Heart right ventricle (tissue), 16 donors: ENCODE results near the gene AFMID. TPM values are rescaled to one million over a fixed set of nuclear protein-coding genes. Genes with fewer than 3 reads are reported as not detected.

Experiments used
- ATAC-seq, 8 donors: fragments of 200-7000 bp; cut with Tn5 transposase; one replicate each; pipeline ENCODE4 v1.9.1; 2020; ENCODE audit warnings: mild to moderate bottlenecking in 8 of 8, moderate library complexity in 8 of 8, moderate number of reproducible peaks in 1 of 8
- DNase-seq, 2 donors: peaks; one replicate each; pipeline ENCODE4 v3.0.0-alpha.2; 2020
- H3K27ac ChIP-seq, 10 donors: fragments of 200-600 bp; sonication (generic) in 2 of 10; one replicate each; pipeline versions ENCODE4 v1.5.0 to v1.8.0; 2020 to 2022; ENCODE audit warnings: mild to moderate bottlenecking in 3 of 10
- H3K27me3 ChIP-seq, 7 donors: fragments of 200-600 bp; one replicate each; pipeline ENCODE4 v1.8.0; 2021 to 2022; ENCODE audit warnings: mild to moderate bottlenecking in 2 of 7
- H3K36me3 ChIP-seq, 9 donors: fragments of 200-600 bp; sonication (generic) in 1 of 9; one replicate each; pipeline versions ENCODE4 v1.5.0 to v1.8.0; 2020 to 2022; ENCODE audit warnings: mild to moderate bottlenecking in 2 of 9
- H3K4me1 ChIP-seq, 9 donors: fragments of 200-600 bp; sonication (generic) in 1 of 9; one replicate each; pipeline versions ENCODE4 v1.5.0 to v1.8.0; 2020 to 2022; ENCODE audit warnings: mild to moderate bottlenecking in 4 of 9
- H3K4me3 ChIP-seq, 10 donors: fragments of 200-600 bp; sonication (generic) in 2 of 10; one replicate each; pipeline versions ENCODE4 v1.5.0 to v1.8.0; 2020 to 2022; ENCODE audit warnings: mild to moderate bottlenecking in 7 of 10, moderate library complexity in 2 of 10
- H3K9me3 ChIP-seq, 11 donors: fragments of 200-600 bp in 10 of 11; sonication (generic) in 2 of 11; one replicate each; pipeline versions ENCODE4 v1.5.0 to v1.8.0; 2013 to 2022; ENCODE audit warnings: mild to moderate bottlenecking in 2 of 11, control low read depth in 1 of 11, moderate library complexity in 1 of 11
- WGBS, 2 donors: extraction: QIAGEN DNeasy Blood & Tissue Kit; methylation state at CpG; one replicate each; pipeline ENCODE4 v1.1.7; 2013; ENCODE audit warnings: inconsistent platforms in 1 of 2; 5-methylcytosine and 5-hydroxymethylcytosine counted together
- intact Hi-C, 10 donors: fragments of 100-400 bp; cut with DNase I; formaldehyde crosslinking; loops; one replicate each; pipeline versions ENCODE4 v1.11.1 to v1.14.2; 2022
- polyA plus RNA-seq, 2 donors: library from polyadenylated mRNA; stranded (reverse); fragments of 200-250 nt; gene quantifications; one replicate each; pipeline ENCODE4 v1.2.3, GENCODE V29; 2013
- total RNA-seq, 10 donors: library from RNA; stranded (reverse); fragmentation: NEBNext Ultra II Directional in 3 of 10; extraction: Animal tissue kit (Norgen Biotek cat#: 25700) in 3 of 10; gene quantifications; one replicate each; pipeline versions ENCODE4 v1.2.1 to v1.2.4, GENCODE V29; 2021 to 2023
- TF ChIP-seq, protein P1 (sequence below), 9 donors: fragments of 200-600 bp; sonication (generic) in 2 of 9; IDR thresholded peaks; one replicate each; pipeline versions ENCODE4 v1.5.0 to v1.8.0; 2021 to 2022; ENCODE audit warnings: antibody characterized with exemption in 9 of 9, mild to moderate bottlenecking in 5 of 9, moderate library complexity in 1 of 9
- donor health status: Arrhythmogenic right ventricular cardiomyopathy.
- donor health status: ischemic (EF 13 %, LVEDD 7.1; RV severe dilation, severe dysfunction).
- donor health status: healthy with polysubstance abuse.
- donor health status: DM: no; HTN: yes; CAD: no.
- donor health status: DM: no; HTN: no; CAD: no.
- donor health status: ischemic (EF 25% LVEDD 6.9; RV normal size, moderate dysfunction).
- donor health status: ischemic (EF 25% LVEDD 5.7; RV mildly dilated, moderate dysfunction).
- donor health status: healthy.
- donor health status: DM: yes; HTN: yes; CAD: no.
- donor health status: Ischemic cardiomyopathy.
- donor health status: ischemic (EF 35%, LVEDD 5.7; RV mildly dilated, moderate dysfunction).
- donor health status: nonischemic (EF 11% LVEDD 7.7; RV severe dilation, severe dysfunction).
- donor health status: DM: yes; HTN: yes; CAD: no.
- donor health status: PGD.
- donor health status: ischemic (EF 29% LVEDD 5.4; RV normal size, mild dysfunction).
- donor health status: nonischemic (EF 23%, LVEDD 6.1; RV moderate dilation, normal function).

AFMID gene
- total and polyA plus RNA-seq, 12 donors: 13.0 to 42.4 (median 28.2) TPM

DNA sequence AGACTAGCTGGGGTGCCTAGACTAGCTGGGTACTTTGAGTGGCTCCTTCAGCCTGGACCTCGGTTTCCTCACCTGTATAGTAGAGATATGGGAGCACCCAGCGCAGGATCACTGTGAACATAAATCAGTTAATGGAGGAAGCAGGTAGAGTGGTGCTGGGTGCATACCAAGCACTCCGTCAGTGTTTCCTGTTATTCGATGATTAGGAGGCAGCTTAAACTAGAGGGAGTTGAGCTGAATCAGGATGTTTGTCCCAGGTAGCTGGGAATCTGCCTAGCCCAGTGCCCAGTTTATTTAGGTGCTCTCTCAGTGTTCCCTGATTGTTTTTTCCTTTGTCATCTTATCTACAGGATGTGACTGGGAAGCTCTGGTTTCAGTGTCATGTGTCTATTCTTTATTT, 35.9 kb downstream of the AFMID start:
- 71 to 83% methylated on average over 4 of the region's 4 CpGs for WGBS, 2 donors
- Histone ChIP-seq H3K36me3 (peaks cover 0 to 28% (median 0%) of the 10 kb centered on the region in 9 donors), H3K4me1 (peaks cover 0 to 25% (median 9%) of the 10 kb centered on the region in 9 donors), H3K4me3 (no peak overlapping the region), H3K9me3 (no peaks in the 10 kb centered on the region), H3K27me3 (peaks cover 0 to 3% (median 0%) of the 10 kb centered on the region in 7 donors), H3K27ac (peak overlapping the region in 6 of 10 donors; percentile 41 to 64 (median 50))
- intact Hi-C loops: loop anchor here in 1 of 10 donors (2.0 kb wide), 1 partner anchor 26 kb away; no protein-coding TSS in a partner anchor
- TF ChIP-seq, protein P1, sequence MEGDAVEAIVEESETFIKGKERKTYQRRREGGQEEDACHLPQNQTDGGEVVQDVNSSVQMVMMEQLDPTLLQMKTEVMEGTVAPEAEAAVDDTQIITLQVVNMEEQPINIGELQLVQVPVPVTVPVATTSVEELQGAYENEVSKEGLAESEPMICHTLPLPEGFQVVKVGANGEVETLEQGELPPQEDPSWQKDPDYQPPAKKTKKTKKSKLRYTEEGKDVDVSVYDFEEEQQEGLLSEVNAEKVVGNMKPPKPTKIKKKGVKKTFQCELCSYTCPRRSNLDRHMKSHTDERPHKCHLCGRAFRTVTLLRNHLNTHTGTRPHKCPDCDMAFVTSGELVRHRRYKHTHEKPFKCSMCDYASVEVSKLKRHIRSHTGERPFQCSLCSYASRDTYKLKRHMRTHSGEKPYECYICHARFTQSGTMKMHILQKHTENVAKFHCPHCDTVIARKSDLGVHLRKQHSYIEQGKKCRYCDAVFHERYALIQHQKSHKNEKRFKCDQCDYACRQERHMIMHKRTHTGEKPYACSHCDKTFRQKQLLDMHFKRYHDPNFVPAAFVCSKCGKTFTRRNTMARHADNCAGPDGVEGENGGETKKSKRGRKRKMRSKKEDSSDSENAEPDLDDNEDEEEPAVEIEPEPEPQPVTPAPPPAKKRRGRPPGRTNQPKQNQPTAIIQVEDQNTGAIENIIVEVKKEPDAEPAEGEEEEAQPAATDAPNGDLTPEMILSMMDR (IDR thresholded peaks at IDR 0.05): no peak
- peak in 5 of 8 donors; percentile 20 to 59 (median 45) for ATAC-seq
- DNase-seq: no peak

DNA sequence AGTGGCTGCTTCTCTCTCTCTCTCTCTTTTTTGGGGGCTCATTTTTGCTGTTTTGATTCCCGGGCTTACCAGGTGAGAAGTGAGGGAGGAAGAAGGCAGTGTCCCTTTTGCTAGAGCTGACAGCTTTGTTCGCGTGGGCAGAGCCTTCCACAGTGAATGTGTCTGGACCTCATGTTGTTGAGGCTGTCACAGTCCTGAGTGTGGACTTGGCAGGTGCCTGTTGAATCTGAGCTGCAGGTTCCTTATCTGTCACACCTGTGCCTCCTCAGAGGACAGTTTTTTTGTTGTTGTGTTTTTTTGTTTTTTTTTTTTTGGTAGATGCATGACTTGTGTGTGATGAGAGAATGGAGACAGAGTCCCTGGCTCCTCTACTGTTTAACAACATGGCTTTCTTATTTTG, 36.6 kb downstream of the AFMID start:
- Histone ChIP-seq H3K27ac (peak overlapping the region in 4 of 10 donors; percentile 47 to 64 (median 58)), H3K27me3 (peaks cover 0 to 3% (median 0%) of the 10 kb centered on the region in 7 donors), H3K4me1 (peaks cover 0 to 25% (median 9%) of the 10 kb centered on the region in 9 donors), H3K9me3 (no peaks in the 10 kb centered on the region), H3K36me3 (peaks cover 0 to 28% (median 0%) of the 10 kb centered on the region in 9 donors), H3K4me3 (no peak overlapping the region)
- DNase-seq (no peak), ATAC-seq (peak in 1 of 8 donors; percentile 6)
- TF ChIP-seq, protein P1 (IDR thresholded peaks at IDR 0.05): no peak
- intact Hi-C loops: loop anchor here in 1 of 10 donors (2.0 kb wide), 1 partner anchor 25 kb away; no protein-coding TSS in a partner anchor
- 78 to 90% methylated on average over 3 of the region's 3 CpGs for WGBS, 2 donors

DNA sequence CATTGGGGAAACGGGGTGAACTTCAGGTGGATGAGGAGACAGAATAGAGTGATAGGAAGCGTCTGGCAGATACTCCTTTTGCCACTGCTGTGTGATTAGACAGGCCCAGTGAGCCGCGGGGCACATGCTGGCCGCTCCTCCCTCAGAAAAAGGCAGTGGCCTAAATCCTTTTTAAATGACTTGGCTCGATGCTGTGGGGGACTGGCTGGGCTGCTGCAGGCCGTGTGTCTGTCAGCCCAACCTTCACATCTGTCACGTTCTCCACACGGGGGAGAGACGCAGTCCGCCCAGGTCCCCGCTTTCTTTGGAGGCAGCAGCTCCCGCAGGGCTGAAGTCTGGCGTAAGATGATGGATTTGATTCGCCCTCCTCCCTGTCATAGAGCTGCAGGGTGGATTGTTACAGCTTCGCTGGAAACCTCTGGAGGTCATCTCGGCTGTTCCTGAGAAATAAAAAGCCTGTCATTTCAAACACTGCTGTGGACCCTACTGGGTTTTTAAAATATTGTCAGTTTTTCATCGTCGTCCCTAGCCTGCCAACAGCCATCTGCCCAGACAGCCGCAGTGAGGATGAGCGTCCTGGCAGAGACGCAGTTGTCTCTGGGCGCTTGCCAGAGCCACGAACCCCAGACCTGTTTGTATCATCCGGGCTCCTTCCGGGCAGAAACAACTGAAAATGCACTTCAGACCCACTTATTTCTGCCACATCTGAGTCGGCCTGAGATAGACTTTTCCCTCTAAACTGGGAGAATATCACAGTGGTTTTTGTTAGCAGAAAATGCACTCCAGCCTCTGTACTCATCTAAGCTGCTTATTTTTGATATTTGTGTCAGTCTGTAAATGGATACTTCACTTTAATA, 37.3 kb downstream of the AFMID start:
- H3K4me3 ChIP-seq: no peak overlapping the region
- H3K27me3 ChIP-seq: peaks cover 0 to 3% (median 0%) of the 10 kb centered on the region in 7 donors
- no peak for ATAC-seq
- 82 to 88% methylated on average over 27 of the region's 27 CpGs for WGBS, 2 donors
- H3K4me1 ChIP-seq: peaks cover 0 to 25% (median 9%) of the 10 kb centered on the region in 9 donors
- H3K27ac ChIP-seq: peak overlapping the region in 1 of 10 donors; percentile 31
- TF ChIP-seq, protein P1 (IDR thresholded peaks at IDR 0.05): no peak
- H3K36me3 ChIP-seq: peaks cover 0 to 26% (median 0%) of the 10 kb centered on the region in 9 donors
- intact Hi-C loops: no loop called here
- no peak for DNase-seq
- no peaks in the 10 kb centered on the region for H3K9me3 ChIP-seq

DNA sequence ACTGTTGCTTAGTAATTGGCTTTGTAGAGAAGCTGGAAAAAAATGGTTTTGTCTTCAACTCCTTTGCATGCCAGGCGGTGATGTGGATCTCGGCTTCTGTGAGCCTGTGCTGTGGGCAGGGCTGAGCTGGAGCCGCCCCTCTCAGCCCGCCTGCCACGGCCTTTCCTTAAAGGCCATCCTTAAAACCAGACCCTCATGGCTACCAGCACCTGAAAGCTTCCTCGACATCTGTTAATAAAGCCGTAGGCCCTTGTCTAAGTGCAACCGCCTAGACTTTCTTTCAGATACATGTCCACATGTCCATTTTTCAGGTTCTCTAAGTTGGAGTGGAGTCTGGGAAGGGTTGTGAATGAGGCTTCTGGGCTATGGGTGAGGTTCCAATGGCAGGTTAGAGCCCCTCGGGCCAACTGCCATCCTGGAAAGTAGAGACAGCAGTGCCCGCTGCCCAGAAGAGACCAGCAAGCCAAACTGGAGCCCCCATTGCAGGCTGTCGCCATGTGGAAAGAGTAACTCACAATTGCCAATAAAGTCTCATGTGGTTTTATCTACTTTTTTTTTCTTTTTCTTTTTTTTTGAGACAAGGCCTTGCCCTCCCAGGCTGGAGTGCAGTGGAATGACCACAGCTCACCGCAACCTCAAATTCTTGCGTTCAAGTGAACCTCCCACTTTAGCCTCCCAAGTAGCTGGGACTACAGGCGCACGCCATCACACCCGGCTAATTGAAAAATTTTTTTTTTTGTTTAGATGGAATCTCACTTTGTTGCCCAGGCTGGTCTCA, 38.1 kb downstream of the AFMID start:
- 96 to 98% methylated on average over 16 of the region's 16 CpGs for WGBS, 2 donors
- Histone ChIP-seq H3K4me1 (peaks cover 0 to 25% (median 9%) of the 10 kb centered on the region in 9 donors), H3K4me3 (no peak overlapping the region), H3K27me3 (peaks cover 0 to 11% (median 8%) of the 10 kb centered on the region in 7 donors), H3K9me3 (no peaks in the 10 kb centered on the region), H3K36me3 (peaks cover 0 to 22% (median 0%) of the 10 kb centered on the region in 9 donors), H3K27ac (no peak overlapping the region)
- no peak for DNase-seq
- no peak for ATAC-seq
- intact Hi-C loops: no loop called here
- TF ChIP-seq, protein P1 (IDR thresholded peaks at IDR 0.05): no peak
